Stimulated activated CD8-positive, alpha-beta memory T cell treated with anti-CD3 and anti-CD28 coated beads, Interleukin-4, amount 100 ng/mL, for 1 hour (primary cell): ENCODE data around the gene CSK.
"Not testable (repeated sequence)": the region's sequence is repeated elsewhere in the genome, so short reads cannot be mapped to it uniquely, and the experiment has no call there.

Source experiments
- DNase-seq, 2 donors: peaks; one replicate each; pipeline ENCODE4 v3.0.0-alpha.2; 2020; ENCODE audit warnings: low read depth in 2 of 2, low spot score in 1 of 2

CSK gene

DNA sequence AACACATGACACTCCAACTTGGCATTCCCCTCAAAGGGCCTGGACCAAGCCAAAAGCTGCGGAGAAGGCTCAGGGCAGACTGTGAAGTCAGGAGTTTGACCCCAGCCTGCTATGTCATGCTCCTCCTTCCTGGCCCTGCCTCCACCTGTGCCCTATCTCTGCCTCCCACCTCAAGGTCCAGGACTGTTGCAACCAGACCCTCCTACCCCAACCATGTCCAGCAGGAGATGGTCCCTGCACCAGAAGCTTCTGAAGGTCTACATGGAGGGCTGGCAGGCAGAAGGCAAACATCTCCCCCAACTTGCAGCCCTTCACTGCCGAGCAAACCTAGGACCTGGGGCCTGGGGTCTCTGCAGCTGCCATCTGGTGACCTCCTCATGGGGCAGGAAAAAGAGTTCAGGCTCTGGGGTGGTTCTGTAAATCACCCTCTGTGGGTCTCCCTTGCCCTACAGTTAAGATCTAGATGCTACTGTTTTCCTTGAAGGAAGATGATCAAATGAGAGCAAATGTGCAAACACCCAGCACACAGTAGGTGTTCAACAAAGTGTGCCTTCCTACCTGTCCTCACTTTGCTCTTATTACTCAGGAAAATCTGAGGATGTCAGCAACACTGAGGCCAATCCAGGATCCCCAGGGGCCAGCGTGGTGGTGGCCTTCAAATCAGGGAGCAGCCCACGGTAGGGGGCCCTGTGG is 11.5 kb upstream of the CSK start:
- no peak for DNase-seq

DNA sequence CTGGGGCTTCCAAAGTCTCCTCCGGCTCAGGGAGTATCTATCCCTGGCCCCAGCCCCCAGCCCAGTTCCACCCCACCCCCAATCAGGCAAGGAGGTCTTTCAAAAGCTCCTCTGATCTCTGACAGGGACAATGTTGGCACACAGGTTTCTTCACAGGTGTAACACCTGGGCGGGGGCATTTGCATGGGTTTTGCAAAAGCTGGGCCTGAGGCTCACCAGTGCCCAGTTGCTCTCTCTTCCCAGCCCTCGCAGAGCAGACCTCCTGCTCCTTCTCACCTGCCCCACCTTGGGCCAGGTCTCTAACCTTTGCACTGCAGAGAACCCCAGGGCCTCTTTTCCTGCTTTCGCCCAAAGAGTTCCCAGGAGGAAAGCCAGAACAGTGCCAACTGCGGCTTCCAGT is 8.6 kb upstream of the CSK start:
- no peak for DNase-seq

DNA sequence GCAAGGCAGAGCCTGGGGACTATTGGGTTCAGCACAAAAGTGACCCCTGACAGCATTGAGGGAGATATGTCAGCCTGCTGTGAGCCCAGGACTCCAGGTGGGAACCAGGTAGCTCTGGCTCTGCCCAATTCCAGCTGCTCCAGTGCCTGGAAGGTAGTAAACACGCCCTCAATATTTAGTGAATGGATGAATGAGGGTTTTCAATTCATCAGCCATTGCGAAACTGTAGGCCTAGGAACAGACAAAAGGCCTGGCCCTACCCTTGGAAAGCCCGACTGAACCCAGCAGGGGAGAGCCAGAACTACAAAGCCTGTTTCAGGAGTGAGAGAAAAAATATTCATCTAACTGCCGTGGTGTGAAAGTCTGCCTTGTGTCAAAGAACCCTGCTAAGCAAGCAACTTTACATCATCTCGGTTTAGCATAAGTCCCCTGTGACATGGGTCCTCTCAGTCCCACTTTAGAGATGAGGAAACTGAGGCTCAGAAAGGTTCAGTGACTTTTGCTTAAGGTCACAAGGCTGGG is 8.1 kb upstream of the CSK start:
- no peak for DNase-seq

DNA sequence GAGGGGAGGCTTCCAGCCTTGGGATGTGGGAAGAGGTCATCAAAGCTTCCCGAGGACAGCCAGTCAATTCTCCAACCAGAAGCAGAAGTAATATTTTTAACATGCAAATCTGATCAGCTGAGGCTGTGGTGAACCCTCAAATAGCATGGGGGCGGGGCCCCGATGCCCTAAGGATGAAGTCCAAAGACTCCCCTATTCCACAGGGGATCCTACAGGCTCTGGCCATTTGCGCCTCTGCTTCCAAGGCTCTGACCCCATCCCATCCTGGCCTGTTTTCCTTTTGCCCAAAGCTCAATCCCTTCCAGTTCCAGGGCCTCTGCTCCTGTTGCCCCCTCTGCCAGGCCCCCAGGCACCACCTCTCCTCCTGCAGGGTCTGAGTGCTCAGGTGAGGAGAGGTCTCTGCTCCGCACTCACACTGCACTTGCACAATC is 6.7 kb upstream of the CSK start:
- DNase-seq = no peak

GRCh38 chr15:74775894-74776293 is 6.0 kb upstream of the CSK start:
- DNase-seq = no peak

GRCh38 chr15:74776821-74777768 is 4.8 kb upstream of the CSK start:
- DNase-seq = no peak

GRCh38 chr15:74777769-74778598 is 3.9 kb upstream of the CSK start:
- no peak for DNase-seq

DNA sequence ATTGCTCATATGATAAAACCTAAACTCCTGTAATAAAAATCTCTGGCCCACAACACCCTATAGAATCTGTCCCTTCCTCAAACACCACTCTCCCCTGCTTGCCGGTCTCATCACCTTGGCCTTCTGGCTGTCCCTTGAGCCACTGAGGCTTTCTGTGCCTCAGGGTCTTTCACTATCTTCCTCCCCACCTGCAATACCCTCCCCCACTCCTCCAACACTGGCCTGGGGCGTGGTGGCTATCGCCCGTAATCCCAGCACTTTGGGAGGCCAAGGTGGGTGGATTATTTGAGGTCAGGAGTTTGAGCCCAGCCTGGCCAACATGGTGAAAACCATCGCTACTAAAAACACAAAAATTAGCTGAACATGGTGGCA is 3.3 kb upstream of the CSK start:
- DNase-seq = no peak

DNA sequence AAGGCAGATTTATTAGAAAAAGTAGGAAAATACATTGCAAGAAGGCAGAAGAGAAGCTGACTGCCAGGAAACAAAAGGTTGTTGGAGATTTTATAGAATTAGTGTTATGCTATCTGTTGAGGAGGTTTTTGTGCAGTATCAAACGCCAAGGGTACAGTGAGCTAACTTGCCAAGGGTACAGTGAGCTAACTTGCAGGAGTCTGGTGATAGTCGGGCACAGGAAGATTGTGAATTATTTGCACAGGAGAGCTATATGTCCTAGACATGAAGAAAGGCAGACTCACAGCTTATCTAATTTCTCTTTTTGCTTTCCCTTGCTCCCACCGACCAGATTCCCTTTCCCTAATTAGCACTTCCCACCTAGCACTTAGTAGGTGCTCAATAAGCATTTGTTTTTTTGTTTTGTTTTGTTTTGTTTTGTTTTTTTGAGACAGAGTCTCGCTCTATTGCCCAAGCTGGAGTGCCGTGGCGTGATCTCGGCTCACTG is 2.7 kb upstream of the CSK start:
- DNase-seq = no peak

DNA sequence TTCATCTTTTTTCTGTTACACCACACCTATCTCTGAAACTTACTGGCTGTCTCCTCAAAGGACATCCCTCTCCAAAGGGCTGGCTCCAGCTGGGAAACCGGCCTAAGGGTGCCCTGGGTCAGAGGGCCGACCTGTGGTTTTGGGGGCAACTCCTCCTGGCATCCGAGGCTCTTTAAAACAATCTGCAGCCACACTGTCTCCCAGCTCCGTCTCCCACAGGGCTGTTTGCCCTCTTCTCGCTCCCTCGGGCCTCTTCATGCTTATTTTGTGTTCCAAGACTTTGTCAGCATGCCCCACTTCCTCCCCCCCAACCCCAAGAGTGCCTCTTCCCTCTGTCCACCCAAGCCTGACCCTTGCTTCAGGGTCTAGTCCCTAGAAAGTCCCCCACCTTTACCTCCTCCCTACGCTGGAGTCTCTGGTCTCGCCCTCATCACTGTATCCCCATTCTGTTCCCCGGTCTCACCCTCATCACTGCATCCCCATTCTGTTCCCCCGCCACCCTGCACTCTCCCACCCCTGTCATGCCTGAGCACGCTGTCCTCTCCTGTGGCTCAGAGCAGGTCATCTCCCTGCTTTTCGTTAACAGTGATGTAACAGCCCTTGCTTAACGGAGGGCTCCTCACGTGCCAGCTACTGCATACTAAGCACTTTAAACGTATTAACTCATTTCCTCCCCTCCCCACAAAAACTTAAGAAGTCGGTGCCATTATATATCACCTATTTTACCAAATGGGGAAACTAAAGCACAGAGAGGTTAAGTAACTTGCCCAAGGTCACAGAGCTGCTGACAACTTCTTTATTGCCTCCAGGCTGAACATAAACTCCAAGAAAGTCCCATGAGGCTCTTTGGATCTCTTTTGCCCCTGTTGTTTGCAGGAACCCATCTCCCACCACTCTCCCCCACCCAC is 1.1 kb upstream of the CSK start:
- no peak for DNase-seq

- no peak for DNase-seq
These were observed 585 bp downstream of the CSK start for GRCh38 chr15:74782259-74783071.

DNA sequence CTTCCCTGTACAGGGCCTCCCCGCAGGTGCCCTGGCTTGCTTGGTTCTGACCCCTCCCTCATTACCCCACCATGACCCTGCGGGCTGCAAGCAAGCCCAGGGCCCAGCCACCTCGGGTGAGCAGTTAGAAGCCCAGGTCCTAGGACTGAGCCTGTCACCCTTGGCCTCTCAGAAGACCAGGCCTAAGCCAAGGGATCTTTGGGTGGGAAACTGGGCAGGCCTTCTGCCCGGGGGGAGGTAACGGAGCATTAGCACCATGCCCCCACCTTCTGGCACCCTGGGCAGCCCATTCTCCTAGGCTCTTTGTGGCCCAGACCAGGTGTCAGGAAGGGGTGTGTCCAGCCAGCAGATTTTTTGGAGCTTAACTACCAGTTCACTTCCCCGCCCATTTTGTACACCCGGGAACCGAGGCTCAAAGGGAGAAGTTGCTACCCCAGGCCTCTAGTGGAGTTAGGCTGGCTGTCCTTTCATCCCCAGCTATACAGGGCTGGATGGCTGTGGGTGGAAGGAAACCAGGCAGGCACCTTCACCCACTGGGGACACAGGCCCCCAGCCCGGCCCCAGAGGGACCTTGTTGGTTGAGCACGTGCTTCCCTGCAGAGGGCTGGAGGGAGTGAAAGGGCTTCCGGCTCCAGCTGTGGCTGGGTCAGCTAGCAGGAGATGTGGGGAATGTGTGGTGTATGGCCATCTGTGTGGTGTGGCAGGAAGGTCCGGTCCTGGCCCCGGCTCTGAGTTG is 1.4 kb downstream of the CSK start:
- DNase-seq = no peak

GRCh38 chr15:74783808-74784175 is 1.9 kb downstream of the CSK start:
- no peak for DNase-seq

GRCh38 chr15:74784426-74785193 is 2.7 kb downstream of the CSK start:
- DNase-seq = no peak

DNA sequence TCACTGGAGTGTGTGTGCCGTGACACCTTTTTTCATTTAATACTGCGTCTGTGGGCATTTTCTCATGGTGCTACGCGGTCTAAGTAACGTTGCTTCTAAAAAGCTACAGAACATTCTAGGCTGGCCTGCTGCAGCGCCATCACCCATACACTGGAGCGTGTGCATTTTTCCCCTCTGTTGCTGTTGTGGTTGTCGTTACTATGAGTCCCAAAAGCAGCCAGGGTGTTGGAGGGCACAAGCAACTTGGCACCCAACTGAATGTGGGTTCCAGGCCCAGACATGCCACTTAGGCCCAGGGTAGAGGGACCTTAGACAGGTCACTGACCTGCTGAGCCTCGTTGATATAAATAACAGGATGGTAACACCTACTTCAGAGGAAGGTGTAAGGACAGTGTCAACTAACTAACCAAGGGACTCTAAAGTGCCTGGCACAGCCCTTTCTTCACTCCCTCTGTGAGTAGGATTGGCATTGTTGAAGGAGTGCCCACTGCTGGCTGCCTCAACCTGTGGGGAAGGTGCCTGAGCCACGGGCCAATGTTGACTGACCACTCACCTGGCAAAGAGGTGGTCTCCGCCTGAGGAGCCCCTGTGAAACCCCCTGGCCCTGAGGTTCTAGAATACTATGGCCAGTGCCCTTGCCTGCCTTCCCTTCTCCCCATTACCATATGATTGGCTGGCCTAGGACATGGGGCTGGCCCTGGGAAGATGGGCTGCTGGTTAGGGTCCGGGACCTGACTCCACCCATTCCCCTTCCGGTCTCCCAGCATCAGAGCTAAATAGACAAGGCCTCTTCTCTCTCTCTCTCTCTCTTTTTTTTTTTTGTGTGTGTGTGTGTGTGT is 3.5 kb downstream of the CSK start:
- no peak for DNase-seq

DNA sequence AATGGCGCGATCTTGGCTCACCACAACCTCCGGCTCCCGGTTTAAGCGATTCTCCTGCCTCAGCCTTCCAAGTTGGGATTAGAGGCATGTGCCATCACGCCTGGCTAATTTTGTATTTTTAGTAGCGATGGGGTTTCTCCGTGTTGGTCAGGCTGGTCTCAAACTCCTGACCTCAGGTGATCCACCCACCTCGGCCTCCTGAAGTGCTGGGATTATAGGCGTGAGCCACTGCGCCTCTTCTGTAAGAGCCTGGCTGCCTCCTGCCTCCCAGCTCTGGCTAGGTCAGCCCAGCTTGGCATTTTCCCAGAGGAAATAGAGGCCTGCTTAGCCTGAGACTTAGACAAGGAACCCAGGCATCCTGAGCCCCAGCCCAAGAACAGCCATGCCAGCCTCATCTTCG is 4.2 kb downstream of the CSK start:
- DNase-seq = not testable (repeated sequence)

DNA sequence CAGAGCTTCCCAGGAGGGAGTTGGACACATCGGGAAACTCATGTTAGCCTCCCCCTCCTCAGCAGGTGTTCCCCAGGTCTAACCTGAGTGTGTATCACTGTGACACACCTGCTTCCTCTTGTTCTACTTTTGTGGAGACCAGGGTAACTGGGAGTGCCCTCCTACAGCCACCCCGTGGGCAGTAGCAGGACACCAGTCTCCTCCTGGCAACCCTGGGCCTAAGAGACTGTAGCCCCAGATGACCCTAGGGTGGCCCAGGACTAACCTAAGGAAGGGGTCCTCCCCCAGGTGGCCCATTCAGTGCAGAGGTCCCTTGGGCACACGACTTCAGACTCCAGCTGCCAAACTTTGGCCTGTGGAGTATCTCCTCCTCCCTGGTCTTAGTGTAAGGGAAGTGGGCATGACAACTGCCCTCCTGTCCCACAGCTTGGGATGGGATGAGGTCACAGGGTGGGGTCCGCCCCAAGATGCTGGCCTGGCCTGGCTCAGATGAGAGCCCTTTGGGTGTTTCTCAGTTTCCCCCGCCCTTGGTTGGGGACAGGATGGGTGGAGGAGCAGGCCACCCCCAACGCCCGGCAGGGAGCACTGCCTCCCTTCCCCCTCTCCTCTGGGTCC is 4.8 kb downstream of the CSK start:
- no peak for DNase-seq
